HL-60/S4 treated with retinoic acid at 250 ng/mL for 4 days and 3 days (cell line): ENCODE results near the gene DLGAP4.

ENCODE experiments used
- in situ Hi-C: fragments of 300-500 bp; cut with MboI; formaldehyde crosslinking; loops from 2 replicates; pipeline ENCODE4 v1.7.0; 2022; ENCODE audit warnings: low sequenced_read_pairs

The DLGAP4 gene

DNA sequence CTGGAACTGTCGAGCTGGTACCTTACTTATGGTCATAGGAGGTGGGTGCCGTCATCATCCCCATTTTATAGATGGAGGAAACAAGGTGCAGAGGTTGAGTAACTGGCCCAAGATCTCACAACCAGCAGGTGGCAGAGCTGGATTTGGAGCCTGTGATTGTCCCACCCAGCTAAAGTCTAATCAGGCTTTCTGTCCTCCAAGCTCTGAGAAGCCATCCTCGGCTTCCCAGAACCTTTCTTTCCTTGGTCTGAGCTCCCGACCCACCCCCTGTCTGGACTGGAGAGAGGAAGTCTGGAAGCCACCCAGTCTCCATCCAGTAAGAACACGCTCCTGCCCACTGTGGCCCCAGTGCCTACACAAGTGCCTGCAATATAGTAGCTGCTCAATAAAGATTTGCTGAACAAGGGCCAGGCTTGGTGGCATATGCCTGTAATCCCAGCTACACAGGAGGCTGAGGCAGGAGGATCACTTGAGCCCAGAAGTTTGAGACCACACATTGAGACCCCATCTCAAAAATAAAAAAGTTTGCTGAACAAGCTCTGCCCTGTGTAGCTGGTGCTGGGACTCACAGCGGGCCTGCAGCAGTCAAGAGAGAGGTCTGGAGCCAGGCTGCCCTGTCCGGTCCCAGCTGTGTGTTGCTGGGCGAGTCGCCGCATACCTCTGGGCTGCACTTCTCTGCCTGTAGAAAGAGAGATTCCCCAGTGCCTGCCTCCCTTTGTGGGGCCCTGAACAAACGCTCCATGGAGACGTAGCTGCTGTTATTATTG, 32.5 kb upstream of the DLGAP4 start:
- in situ Hi-C loops, result no loop called here

DNA sequence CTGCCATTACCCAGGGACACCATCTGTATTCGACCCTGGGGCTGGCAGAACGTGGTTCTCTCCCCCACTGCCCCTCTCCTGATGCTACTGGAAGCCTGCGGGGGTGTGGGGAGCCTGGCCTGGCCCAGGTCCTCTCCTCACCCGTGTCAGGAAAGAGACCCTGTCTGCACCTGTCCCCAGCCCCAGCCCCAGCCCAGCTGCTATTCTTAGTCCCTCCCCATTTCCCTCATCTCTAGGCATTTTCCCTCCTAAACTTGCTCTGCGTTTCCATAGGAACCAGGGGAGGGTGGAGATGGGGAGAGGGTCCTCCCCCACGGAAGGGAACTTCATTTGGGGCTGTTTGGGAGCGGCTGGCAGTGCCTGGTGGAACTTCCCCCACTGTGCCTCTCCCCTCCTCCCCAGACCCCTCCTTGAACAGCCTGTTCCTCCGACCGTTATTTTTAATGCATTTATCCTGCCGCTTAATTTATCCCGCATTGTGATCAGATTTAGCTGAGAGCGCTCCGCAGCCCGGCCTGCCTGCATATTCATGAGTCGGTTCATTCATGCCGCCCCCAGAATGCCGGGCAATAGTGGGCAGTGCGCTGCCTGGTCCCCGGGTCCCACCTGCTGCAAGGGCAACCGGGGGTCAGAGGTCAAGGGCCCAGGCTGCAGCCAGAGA, 31.8 kb upstream of the DLGAP4 start:
- in situ Hi-C loops, result no loop called here

DNA sequence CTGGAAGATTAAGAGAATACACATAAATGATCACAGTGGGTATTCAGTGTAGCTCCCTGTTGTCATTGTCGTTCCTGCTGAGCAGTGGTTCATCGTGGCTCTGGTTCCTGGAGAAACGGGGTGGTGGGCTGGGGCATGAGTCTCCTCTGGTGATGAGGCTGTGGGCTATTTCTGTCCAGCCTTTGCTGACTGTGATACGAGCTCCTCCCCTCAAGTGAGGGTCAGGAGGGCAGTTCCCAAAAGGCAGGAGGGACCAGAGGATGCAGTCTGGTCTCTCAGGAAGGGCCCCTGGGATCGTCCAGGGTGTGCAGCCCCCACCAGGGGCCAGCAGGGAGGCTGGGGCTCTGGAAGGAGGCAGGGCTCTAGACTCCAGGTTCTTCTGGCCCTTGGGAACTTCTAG, 31.1 kb upstream of the DLGAP4 start:
- in situ Hi-C loops, result no loop called here

DNA sequence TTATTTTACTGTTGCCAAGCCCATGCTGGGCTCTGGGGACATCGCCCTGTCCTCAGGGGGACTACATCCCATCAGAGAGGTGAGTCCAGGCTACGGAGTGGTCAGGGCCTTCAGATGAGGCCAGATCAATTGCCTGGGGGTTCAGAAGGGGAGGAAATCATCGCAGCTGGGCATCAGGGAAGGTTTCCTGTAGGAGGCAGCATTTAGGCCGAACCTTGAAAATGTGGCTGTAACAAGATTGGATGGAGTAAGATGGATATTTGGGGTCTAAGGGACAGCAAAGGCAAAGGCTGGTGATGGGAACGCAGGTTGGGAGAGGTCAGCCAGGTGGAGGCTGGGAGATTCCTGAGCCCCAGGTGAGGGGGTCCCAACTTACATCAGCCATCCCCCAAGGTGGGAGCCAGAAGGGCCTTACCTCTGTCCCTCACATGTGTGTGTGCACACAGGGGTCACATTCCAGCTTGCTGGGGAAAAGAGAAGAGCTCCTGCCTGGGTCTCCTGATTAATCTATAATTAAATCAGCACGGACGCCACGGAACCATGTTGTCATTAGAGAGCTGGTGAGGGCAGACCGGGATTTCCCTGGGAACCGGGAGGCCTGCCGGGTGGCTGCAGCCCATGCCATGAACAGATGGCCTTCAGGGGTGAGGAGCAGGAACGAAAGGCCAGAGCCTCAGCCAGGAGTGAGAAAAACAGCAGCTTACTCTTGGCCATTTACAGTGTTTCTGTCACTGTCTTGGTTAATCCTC, 30.5 kb upstream of the DLGAP4 start:
- in situ Hi-C loops, result no loop called here

DNA sequence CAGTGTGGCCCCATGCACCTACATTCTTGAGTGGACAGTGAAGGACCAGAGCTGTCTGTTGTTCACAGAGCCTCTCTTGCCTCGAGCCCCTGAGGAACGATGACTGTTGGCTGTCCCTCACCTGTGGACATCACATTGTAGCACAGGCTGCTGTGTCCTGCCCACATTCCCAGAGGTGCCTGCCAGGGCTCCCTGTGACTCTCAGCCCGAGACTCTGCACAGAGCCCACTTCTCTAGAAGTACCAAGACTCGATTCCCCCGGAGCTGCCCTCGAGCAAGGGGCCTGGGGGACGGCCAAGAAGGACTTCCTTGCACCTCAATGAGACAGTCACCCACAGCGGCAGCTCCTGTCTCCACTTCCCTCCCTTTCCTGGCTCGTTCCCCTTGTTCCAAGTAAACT, 28.6 kb upstream of the DLGAP4 start:
- in situ Hi-C loops, result no loop called here

DNA sequence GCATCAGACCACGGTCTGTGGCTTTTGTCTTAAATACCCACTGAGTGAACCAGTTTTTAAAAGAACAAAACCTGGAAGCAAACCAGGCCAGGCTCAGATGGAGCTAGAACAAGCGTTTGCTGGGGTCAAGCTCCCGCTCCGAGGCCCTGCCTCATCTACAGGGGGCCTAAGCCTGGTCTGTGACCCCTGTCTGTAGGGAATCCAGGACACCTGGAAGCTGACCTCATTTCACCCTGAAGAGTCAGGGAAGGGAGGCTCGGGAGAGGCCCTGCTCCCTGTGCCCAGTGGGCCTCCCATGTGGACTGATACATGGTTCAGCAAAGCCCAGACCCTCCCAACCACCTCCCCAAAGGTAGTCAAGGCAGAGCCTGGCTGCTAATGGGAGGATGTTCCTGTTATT, 26.8 kb upstream of the DLGAP4 start:
- in situ Hi-C loops, result no loop called here

DNA sequence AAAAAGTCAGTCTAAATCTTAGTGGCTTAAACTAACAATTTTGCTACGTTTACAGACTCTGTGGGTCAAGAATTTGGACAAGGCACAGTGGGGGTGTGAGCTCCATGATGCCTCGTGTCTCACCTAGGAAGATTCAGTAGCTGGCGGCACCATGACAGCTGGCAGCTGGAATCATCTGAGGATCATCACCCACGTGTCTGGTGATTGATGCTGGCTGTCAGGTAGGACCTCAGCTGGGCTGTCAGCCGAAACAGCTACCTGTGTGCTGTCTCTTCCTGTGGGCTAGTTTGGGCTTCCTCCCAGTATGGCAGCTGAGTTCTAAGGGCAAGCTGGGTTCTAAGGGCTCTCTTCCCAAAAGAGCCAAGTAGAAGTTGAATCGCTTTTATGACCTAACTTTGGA, 26.4 kb upstream of the DLGAP4 start:
- in situ Hi-C loops, result no loop called here

DNA sequence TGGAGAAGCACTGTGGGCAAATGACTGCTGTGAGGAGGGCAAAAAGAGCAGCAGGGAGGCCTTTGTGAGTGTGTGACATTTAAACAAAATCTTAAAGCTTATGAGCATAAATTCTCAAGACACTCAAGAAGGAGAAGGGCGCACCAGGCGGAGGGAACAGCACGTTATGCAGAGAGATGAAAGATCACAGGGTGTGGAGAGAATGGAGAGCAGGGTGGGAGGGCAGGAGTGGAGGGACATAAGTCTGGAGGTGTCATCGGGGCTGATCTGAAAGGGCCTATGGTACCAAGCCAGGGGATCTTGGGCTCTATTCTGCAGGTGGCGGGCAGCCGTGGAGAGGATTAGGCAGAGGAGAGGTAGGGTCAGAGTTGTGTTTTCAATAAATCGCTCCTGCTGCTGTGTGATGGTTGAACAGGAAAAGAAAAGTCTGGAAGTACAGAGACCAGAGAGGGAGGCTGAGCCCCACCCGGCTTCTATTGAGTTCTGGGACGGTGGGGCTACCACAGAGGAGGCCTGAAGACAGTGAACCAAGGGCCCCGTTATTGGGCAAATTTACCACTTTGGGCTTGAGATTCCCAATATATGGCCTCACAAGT, 24.3 kb upstream of the DLGAP4 start:
- in situ Hi-C loops, result no loop called here

DNA sequence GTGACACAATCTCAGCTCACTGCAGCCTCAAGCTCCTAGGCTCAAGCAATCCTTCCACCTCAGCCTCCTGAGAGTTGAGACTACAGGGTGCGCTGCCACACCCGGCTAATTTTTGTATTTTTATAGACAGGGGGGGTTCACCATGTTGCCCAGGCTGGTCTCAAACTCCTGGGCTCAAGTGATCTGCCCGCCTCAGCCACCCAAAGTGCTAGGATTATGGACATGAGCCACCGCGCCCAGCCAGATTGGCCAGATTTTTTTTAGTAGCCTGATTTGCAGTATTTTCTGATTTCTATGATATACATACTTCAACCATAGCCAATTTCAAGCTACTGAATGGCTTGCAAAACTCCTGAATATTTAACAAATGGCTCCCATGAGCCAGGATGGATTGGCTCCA, 21.4 kb upstream of the DLGAP4 start:
- in situ Hi-C loops, result no loop called here

DNA sequence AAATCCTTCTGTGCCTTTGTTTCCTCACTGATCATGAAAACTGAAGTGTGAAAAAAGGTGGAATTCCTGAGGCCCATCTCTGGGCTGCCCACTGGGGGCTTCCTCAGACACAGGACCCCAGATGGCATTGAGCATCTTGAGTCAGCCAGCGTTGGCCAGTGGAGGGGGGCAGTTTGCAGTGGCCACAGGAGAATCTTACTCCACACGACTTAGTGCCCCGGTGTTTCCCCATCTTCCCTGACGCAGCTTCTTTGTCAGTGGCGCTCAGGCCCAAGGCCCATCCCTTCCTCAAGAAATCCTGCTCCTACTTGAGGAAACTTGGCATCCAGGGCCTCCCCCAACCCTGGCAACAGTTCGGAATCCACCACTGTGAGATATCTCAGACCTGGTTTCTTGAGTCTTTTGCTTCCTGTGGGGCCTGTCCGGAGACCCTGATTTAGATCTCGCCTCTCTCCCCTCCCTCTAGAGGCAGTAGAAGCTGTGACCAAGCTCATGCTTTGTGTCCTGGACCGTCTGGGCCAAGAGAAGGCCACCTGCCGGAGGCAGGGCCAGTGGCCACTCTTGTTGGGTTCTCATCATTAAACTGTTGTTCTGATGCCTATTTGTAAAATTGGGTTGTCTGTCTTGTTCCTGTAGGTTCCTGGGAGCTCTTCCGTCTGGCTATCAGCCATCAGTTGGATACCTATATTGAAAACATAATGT, 20.2 kb upstream of the DLGAP4 start:
- in situ Hi-C loops, result no loop called here

DNA sequence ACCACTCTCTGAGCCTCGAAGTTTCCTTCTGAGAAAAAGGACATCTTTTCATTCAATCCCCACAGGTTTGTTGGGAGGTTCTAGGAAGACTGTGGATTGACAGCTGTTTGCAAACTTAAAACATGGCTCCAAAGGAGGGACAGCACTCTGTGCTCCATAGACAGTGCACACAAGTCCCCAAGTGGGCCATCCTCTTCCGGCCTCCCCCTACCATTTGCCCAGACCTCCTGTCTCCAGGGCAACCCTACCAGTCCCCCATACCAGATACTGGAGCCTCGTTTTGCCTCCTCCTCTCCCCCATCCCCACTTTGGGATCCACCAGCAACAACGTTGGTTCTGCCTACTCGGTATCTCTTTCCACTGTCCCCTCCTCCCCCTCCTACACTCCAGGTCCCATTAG, 8.5 kb upstream of the DLGAP4 start:
- in situ Hi-C loops, result no loop called here

DNA sequence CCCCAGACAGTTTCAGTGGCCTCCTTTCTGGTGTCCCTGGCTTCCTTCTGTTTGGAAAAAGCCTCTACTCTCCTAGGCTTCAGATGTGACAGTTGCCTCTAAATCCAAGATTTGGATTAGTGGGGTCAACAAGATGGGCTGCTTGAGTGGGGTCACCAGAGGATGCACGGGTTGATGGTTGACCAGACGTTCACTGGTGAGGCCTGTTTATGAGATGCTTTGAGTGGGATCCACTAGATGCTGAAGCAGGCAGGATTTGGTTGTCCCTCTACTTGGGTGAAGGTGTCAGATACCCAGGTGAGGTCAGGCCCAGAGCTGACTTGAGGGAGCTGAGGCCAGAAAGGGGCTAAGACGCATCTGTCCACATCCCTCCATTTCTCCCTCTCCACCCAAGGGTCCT, 8.1 kb upstream of the DLGAP4 start:
- in situ Hi-C loops, result no loop called here

DNA sequence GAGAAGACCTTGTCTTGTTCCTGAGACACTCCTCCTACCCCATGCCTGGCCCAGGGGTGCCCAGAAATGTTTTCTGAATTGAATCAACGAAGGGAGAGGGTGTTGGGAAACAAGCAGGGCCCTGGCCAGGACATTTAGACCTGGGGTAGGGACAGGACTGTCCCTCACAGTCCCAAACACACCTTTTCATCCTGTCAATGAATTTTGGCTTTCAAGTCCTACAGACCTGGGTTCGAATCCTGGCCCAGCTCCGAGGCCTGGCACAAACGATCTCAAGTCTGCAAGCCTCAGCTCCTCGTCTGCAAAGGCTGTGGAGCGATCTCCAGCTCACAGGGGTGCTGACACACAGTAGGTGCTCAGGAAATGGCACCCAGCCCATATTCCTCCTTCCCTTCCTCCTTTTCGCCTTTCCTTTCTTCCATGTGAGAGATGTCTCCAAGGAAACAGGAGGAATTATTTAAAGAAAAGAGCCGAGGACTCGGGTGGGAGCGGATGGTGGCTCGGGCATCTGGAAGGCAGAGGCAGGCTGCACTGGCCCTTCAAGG, 7.3 kb upstream of the DLGAP4 start:
- in situ Hi-C loops, result no loop called here

DNA sequence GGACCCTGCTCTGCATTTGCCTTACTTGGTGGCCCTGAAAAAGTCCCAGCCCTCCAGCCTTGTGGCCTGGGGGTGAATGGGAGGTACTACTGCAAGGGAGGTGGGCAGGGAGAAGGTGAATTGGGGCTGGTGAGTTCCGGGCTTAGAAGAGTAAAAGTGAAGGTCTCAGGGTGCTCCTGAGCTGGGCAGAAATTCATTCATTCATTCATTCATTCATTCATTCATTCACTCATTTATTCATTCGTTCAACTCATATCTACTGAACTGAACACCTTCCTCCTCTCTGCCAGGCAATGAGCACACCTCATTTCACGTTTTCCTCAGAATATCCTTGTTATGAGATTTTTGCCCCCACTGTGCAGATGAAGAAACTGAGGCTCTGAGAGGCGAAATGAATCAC, 6.7 kb upstream of the DLGAP4 start:
- in situ Hi-C loops, result no loop called here

DNA sequence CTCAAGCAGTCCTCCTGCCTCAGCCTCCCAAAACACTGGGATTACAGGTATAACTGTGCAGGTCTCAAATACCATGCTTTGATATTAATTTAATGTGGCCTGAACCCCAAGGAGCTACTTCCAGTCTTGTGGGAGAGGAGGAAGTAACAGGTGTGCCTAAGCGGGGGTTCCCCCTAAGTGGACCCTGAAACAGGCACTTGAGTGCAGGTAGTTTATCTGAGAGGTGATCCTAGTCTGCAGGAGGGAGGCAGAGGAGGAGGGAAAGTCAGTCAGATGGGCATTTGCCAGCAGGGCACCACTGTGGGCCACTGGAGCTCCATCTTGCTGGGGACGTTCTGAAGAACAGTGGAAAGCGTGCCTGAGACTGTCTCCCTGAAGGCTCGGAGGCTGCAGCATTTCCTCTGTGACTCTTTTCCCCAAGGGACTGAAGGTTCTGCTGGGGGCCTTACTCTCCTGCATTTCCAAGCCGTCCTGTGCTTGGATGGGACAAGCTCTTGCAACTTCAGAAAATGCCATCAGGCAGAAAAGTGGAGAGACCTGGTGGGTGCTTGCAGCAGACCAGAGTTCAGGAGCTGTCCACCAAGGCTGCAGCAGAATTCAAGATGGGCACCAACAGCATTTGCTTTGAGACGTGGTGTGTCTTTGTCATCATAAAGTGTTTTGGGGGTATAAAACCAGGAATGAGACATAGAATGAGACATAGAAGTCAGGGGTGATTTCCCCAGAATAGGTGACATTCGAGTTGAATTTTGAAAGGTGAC, 4.6 kb upstream of the DLGAP4 start:
- in situ Hi-C loops, result no loop called here

DNA sequence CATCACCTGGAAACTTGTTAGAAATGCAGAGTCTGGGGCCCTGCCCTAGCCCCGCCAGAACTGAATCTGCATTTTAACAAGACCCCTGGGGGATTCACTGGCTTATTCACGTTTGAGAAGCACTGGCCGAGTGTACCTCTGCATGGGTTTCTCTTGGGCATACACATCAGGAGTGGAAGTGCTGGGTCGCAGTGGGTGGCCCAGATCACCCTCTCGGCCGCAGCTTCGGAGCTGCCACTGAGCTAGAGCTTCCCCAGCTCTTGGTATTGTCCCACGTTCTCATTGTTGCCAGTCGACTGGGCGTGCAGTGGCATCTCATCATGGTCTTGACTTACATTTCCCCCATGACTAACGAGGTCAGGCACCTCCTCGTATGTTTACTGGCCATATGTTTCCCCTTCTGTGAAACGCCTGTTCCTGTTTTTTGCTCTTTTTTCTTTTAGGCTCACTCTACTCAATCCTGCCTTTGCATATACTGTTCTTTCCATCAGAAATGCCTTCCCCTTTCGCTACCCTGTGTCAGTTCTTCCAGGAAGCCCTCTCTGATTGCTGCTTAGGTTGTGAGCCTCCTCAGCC, 3.0 kb upstream of the DLGAP4 start:
- in situ Hi-C loops, result no loop called here

DNA sequence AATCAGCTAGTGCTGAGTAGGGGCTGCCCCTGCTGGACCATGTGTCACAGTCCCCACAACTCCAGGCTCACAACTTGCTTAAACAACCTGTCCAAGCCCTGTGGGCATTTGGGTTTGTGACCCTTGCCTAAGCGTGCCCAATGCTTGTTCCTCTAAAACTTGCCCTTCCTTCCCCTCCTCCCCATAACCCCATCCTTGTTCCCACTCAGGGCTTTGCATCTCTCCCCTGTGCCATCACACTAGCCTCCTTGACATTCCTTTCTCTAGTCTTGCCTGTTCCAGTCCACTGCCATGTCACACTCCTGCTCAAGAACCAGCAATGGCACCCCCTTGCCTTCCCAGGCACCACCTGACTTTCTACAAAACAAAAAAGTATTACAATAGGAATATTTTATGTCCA, 2.3 kb upstream of the DLGAP4 start:
- in situ Hi-C loops, result no loop called here

DNA sequence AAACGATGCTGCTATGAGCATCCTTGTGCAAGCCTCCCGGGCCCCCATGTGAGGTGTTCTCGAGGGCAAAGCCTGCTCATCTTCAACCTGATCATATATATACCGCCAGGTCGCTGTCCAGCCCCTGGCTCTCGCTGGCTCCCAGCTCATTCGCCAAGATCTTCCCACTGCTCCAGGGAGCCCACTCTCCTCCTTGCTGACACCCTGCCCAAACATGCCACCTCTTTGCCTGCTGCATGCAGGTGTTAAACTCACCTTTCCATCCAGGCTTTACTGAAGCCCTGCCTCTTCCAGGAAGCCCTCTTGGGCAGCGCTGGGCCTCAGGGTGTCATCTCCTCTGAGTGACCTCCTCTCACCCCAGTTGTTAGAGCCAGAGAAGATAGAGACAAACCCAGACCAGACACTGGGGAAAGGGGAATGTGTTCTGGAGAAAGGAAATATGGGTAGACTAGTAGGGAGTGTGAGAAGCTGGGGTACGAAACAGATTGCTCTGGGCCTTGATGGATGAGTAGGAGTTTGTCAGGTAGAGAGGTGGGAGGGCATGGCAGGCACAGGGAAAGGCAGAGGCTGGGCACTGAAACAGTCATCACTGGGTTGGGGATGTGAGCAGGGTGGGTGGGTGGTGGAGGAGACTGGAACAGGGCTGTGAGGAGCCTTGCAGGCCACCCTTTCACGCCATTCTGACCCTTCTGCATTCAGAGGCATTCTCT, 1.2 kb upstream of the DLGAP4 start:
- in situ Hi-C loops, result no loop called here
